K562 (cell line): Measurements from ENCODE around the gene FAM222A. TPM values are rescaled to one million over a fixed set of nuclear protein-coding genes. Genes with fewer than 3 reads are reported as not detected.

Experiments
- ATAC-seq: fragments of 200-7000 bp; cut with Tn5 transposase; 3 replicates; pipeline ENCODE4 v1.9.1; 2020; ENCODE audit warnings: moderate library complexity
- BruUV-seq: library from RNA; stranded (reverse); fragments of 400-500 nt; replicated peaks from 2 replicates; lab custom pipeline; 2021; lab: Mats Ljungman, UMichigan
- CTCF ChIA-PET: fragments of 300-600 bp; formaldehyde crosslinking; extraction: SDS; loops from one replicate; lab custom pipeline; 2021; ENCODE audit warnings: low intra/inter-chr PET ratio; lab: Yijun Ruan, JAX
- POLR2A ChIA-PET: fragments of 300-600, 350-650 bp; sonication (Branson Sonifier 250); formaldehyde crosslinking; extraction: SDS; loops from one replicate; lab custom pipeline; 2021; ENCODE audit warnings: antibody characterized with exemption, inconsistent platforms; lab: Yijun Ruan, JAX
- DNase-seq, 4 experiments: peaks; one replicate each; pipeline versions ENCODE4 v3.0.0 to v3.0.0-alpha.2; 2011 to 2018; ENCODE audit warnings: low spot score in 3 of 4, mixed read lengths in 3 of 4; ENCODE audit errors: extremely low read depth in 1 of 4
- FAIRE-seq: peaks from 2 replicates; lab custom pipeline; 2011; peaks lifted over from hg19 to GRCh38; lab: Jason Lieb, UNC
- H2AFZ ChIP-seq: 2 replicates; pipeline ENCODE4 v1.6.0; 2011; ENCODE audit warnings: low read depth, low read length, control low read depth, inconsistent platforms
- H3K27ac ChIP-seq: fragments of 200-600 bp; 3 replicates; pipeline ENCODE4 v1.8.0; 2011; ENCODE audit warnings: low read depth, mild to moderate bottlenecking, control low read depth, inconsistent platforms, low read length, moderate library complexity, mixed read lengths; ENCODE audit errors: extremely low read depth
- H3K27me3 ChIP-seq, 2 experiments: fragments of 300-600 bp in 1 of 2; 2 replicates in 1 of 2; 3 replicates in 1 of 2; pipeline versions ENCODE4 v1.6.0 to v1.8.0; 2011; ENCODE audit warnings: inconsistent platforms in 2 of 2, low read length in 2 of 2, mild to moderate bottlenecking in 1 of 2, mixed read lengths in 1 of 2, moderate library complexity in 1 of 2; ENCODE audit not compliant: control insufficient read depth in 2 of 2, insufficient read depth in 2 of 2
- H3K36me3 ChIP-seq: fragments of 300-600 bp; 3 replicates; pipeline ENCODE4 v1.8.0; 2011; ENCODE audit warnings: mild to moderate bottlenecking, low read length, inconsistent platforms; ENCODE audit not compliant: control insufficient read depth, insufficient read depth
- H3K4me1 ChIP-seq, 2 experiments: fragments of 200-600 bp in 1 of 2; replicated peaks in 1 of 2; 2 replicates in 1 of 2; 3 replicates in 1 of 2; pipeline versions ENCODE4 v1.5.1 to v1.8.0; 2011; ENCODE audit warnings: inconsistent platforms in 2 of 2, low read length in 2 of 2, mild to moderate bottlenecking in 1 of 2, mixed read lengths in 1 of 2, moderate library complexity in 1 of 2; ENCODE audit not compliant: control insufficient read depth in 2 of 2, insufficient read depth in 2 of 2
- H3K4me2 ChIP-seq: 2 replicates; pipeline ENCODE4 v1.6.1; 2011; ENCODE audit warnings: low read length, control low read depth, inconsistent platforms, mixed read lengths; ENCODE audit not compliant: insufficient read depth
- H3K4me3 ChIP-seq: fragments of 200-600 bp; sonication (generic), shearing (Covaris generic); 2 replicates; pipeline ENCODE4 v1.5.1; 2016; ENCODE audit warnings: control low read depth, inconsistent platforms
- H3K79me2 ChIP-seq: fragments of 200-600 bp; 3 replicates; pipeline ENCODE4 v1.8.0; 2011; ENCODE audit warnings: low read length, inconsistent platforms; ENCODE audit not compliant: control insufficient read depth, insufficient read depth
- H3K9ac ChIP-seq, 2 experiments: 2 replicates each; pipeline versions ENCODE4 v1.6.0 to v1.6.1; 2011; ENCODE audit warnings: low read depth in 2 of 2, low read length in 2 of 2, control low read depth in 1 of 2, inconsistent platforms in 1 of 2, mild to moderate bottlenecking in 1 of 2, mixed read lengths in 1 of 2; ENCODE audit not compliant: insufficient read depth in 1 of 2
- H3K9me1 ChIP-seq: one replicate; pipeline ENCODE4 v1.6.0; 2011; ENCODE audit warnings: inconsistent platforms, mild to moderate bottlenecking, low read length, moderate library complexity; ENCODE audit not compliant: control insufficient read depth, insufficient read depth
- H3K9me3 ChIP-seq: replicated peaks from 2 replicates; pipeline ENCODE4 v1.5.1; 2011; ENCODE audit warnings: low read depth, low read length, inconsistent platforms; ENCODE audit not compliant: control insufficient read depth, insufficient read depth
- H4K20me1 ChIP-seq: replicated peaks from 2 replicates; pipeline ENCODE4 v1.6.1; 2011; ENCODE audit warnings: low read length, inconsistent platforms, mixed read lengths; ENCODE audit not compliant: control insufficient read depth, insufficient read depth
- AFF4 ChIP-seq: sonication (generic); formaldehyde crosslinking; IDR thresholded peaks from 2 replicates; pipeline ENCODE4 v1.8.0; 2023; ENCODE audit warnings: mild to moderate bottlenecking, missing genetic modification reagents
- ETV5 ChIP-seq: sonication (generic); formaldehyde crosslinking; IDR thresholded peaks from 2 replicates; pipeline ENCODE4 v1.4.0; 2020; ENCODE audit warnings: low read depth, mild to moderate bottlenecking, missing genetic modification reagents
- HLTF ChIP-seq: fragments of 450-650 bp; IDR thresholded peaks from 2 replicates; pipeline ENCODE4 v1.6.1; 2016
- HNRNPLL ChIP-seq: fragments of 200-400 bp; formaldehyde crosslinking; IDR thresholded peaks from 2 replicates; pipeline ENCODE4 v1.6.1; 2017; ENCODE audit warnings: low read length, low read depth, mild to moderate bottlenecking; ENCODE audit not compliant: poor library complexity, severe bottlenecking
- MECOM ChIP-seq: fragments of 250-450 bp; sonication (Bioruptor Pico); IDR thresholded peaks from 2 replicates; pipeline ENCODE4 v1.8.0; 2022; ENCODE audit warnings: inconsistent platforms
- NFRKB ChIP-seq: fragments of 450-650 bp; IDR thresholded peaks from 2 replicates; pipeline ENCODE4 v1.6.1; 2016; ENCODE audit warnings: low read depth
- POLR2AphosphoS5 ChIP-seq: IDR thresholded peaks from 2 replicates; pipeline ENCODE4 v1.6.1; 2011; ENCODE audit warnings: mild to moderate bottlenecking, low read depth, low read length, moderate library complexity; ENCODE audit not compliant: control insufficient read depth, insufficient read depth
- SIX5 ChIP-seq, 2 experiments: IDR thresholded peaks; 2 replicates each; pipeline ENCODE4 v1.6.1; 2011; ENCODE audit warnings: low read length in 2 of 2, borderline replicate concordance in 1 of 2, low read depth in 1 of 2, mild to moderate bottlenecking in 1 of 2, moderate library complexity in 1 of 2; ENCODE audit not compliant: insufficient read depth in 1 of 2
- SMC3 ChIP-seq: conservative IDR thresholded peaks from 2 replicates; pipeline ENCODE4 v1.6.1; 2011; ENCODE audit warnings: low read depth, low read length, improper control_type of control experiment; ENCODE audit not compliant: insufficient read depth
- TCF15 ChIP-seq: fragments of 250-450 bp; sonication (Bioruptor Pico); IDR thresholded peaks from 2 replicates; pipeline ENCODE4 v1.8.0; 2022; ENCODE audit warnings: moderate library complexity, mild to moderate bottlenecking, inconsistent platforms
- XRCC4 ChIP-seq: IDR thresholded peaks from one replicate; pipeline ENCODE4 v1.6.1; 2011; ENCODE audit not compliant: insufficient read depth, insufficient read length; ENCODE audit errors: extremely low read depth
- ZBTB8A ChIP-seq: fragments of 450-650 bp; IDR thresholded peaks from 2 replicates; pipeline ENCODE4 v1.6.1; 2018; ENCODE audit warnings: mild to moderate bottlenecking, moderate library complexity; ENCODE audit not compliant: partially characterized antibody
- ZKSCAN8 ChIP-seq: fragments of 200-800 bp; sonication (Bioruptor generic); IDR thresholded peaks from 2 replicates; pipeline ENCODE4 v1.6.1; 2016; ENCODE audit warnings: missing genetic modification characterization, missing compliant biosample characterization
- WGBS: fragments of 100-300 bp; shearing (Covaris generic); methylation state at CpG from one replicate; pipeline ENCODE4 v1.1.6; 2016; ENCODE audit warnings: low coverage, mixed read lengths; ENCODE audit not compliant: insufficient coverage; ENCODE audit errors: missing lambda C conversion rate; 5-methylcytosine and 5-hydroxymethylcytosine counted together
- in situ Hi-C: fragments of 300-500 bp; cut with MboI; formaldehyde crosslinking; loops from 4 replicates; pipeline ENCODE4 v1.15.0; 2018; ENCODE audit warnings: inconsistent platforms, mixed read lengths
- intact Hi-C: fragments of 100-400 bp; cut with micrococcal nuclease; formaldehyde crosslinking; loops from 2 replicates; pipeline ENCODE4 v1.14.2; 2022
- polyA plus RNA-seq, 8 experiments: library from polyadenylated mRNA; depleted of rRNA in 4 of 8; stranded (reverse) in 5 of 8; unstranded in 3 of 8; fragments of >200 nt; fragmentation: Nextera tagmentation in 2 of 8; fragmentation: Illumina TruSeq in 1 of 8; extraction: Ambion mirVana in 2 of 8; extraction: Trizol in 1 of 8; gene quantifications; 2 replicates each; pipeline versions ENCODE4 v1.2.1 to v1.2.3, GENCODE V29; 2011 to 2014; ENCODE audit warnings: inconsistent platforms in 1 of 8, missing spikeins in 1 of 8
- total RNA-seq, 7 experiments: library from RNA; depleted of rRNA in 6 of 7; stranded (reverse); fragments of >200 nt in 6 of 7; fragmentation: Illumina TruSeq in 2 of 7; extraction: Trizol in 2 of 7; gene quantifications; 2 replicates each; pipeline versions ENCODE4 v1.2.1 to v1.2.3, GENCODE V29; 2011 to 2021; ENCODE audit warnings: low replicate concordance in 1 of 7

Gene FAM222A
- total and polyA plus RNA-seq, 9 of the 15 experiments (the other 6 are each of a cell fraction or from before 2014, with no cell fraction given): 0.03 to 0.36 (median 0.12) TPM; not detected in 1

GRCh38 chr12:109776624-109777023, 63.0 kb downstream of the FAM222A start:
- H3K79me2 ChIP-seq: no peaks in the 10 kb centered on the region
- ATAC-seq (no peak), FAIRE-seq (no peak), DNase-seq (no peak)
- WGBS: 4% methylated on average over 9 of the region's 9 CpGs
- no peak overlapping the region for H2AFZ ChIP-seq
- no peak overlapping the region for H3K4me3 ChIP-seq
- ChIA-PET POLR2A (no interaction called here), CTCF (interaction anchor here (2.0 kb wide), 1 partner anchor 258 kb away, joined by 14 read pairs; no protein-coding TSS in a partner anchor)
- no TSS peak for BruUV-seq
- no peaks in the 10 kb centered on the region for H3K9me3 ChIP-seq
- H3K9me1 ChIP-seq: no peaks in the 10 kb centered on the region
- no peak overlapping the region for H3K27ac ChIP-seq
- H3K36me3 ChIP-seq: no peaks in the 10 kb centered on the region
- TF ChIP-seq ETV5 (CRISPR knock-in tag) (no peak), HLTF (no peak), XRCC4 (no peak), MECOM (CRISPR knock-in tag) (no peak), AFF4 (CRISPR knock-in tag) (no peak), TCF15 (CRISPR knock-in tag) (no peak), SMC3 (no peak), ZBTB8A (no peak), POLR2AphosphoS5 (no peak), NFRKB (no peak), SIX5 (IDR thresholded peaks at IDR 0.05; ENCODE audit: borderline replicate concordance in 1 of 2, insufficient read depth in 1 of 2, low read depth in 1 of 2, low read length in 2 of 2) (no peak), ZKSCAN8 (CRISPR knock-in tag) (no peak), HNRNPLL (no peak)
- intact Hi-C loops: no loop called here
- in situ Hi-C loops: loop anchor here (5.0 kb wide), 2 partner anchors 184 to 259 kb away; no protein-coding TSS in a partner anchor
- no peak overlapping the region for H3K9ac ChIP-seq
- H3K4me2 ChIP-seq: no peak overlapping the region
- H4K20me1 ChIP-seq: 0 out of 2 replicates have a peak, but pooled peaks cover 3% of the 10 kb centered on the region
- peaks cover 2 to 27% of the 10 kb centered on the region in 2 experiments; a peak in 4 of 5 replicates for H3K27me3 ChIP-seq
- H3K4me1 ChIP-seq: peaks cover 0 to 9% of the 10 kb centered on the region in 2 experiments; a peak in 3 of 5 replicates
